HG02623 (cell line): ENCODE data around the gene MIOS.
"Not testable (repeated sequence)": the region's sequence is repeated elsewhere in the genome, so short reads cannot be mapped to it uniquely, and the experiment has no call there.

Source experiments
- ATAC-seq: cut with Tn5 transposase; IDR thresholded peaks from one replicate; pipeline ENCODE4 v1.9.1; 2021; ENCODE audit warnings: moderate library complexity; ENCODE audit not compliant: unreplicated experiment

The MIOS gene

DNA sequence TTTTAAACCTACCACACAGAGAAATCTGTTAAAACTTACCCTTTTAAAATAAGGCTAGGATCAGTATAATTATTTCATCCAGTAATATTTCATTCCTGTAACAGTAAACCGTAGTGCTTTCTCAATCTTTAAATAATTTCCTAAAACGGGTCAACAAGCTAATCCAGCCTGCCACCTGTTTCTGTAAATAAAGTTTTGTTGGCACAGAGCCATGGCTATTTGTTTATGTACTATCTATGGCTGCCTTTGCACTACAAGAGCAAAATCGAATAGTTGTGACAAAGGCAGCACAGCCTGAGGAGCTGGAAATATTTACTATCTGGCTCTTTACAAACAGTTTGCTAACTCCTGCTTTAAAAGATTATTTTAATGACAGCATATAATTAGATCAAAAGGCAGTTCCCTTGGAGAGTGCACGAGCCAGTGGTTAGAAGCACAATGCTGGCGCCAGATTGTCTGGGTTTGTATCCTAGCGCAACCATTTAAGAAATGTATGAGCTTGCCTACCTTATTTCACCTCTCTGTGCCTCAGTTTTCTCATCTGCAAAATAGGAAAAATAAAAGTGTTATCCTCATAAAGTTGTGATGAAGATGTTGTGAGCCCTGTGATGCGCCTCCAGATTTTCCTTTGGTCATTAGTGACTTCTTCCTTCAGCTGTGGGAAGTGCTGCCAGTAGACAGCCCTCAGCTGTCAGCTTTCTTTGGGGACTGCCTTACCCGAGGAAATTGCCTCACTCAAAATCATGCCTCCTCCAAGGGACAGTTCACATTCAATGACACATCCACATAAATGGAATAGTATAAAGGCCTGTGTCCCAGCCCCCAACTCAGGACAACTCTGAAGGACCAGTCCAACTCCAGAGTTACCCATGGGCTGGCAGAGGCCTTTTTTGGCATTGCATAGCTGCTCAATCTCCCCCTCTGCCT lies 11.8 kb upstream of the MIOS start:
- ATAC-seq, result no peak

GRCh38 chr7:7556852-7557251 lies 9.8 kb upstream of the MIOS start:
- no peak for ATAC-seq

DNA sequence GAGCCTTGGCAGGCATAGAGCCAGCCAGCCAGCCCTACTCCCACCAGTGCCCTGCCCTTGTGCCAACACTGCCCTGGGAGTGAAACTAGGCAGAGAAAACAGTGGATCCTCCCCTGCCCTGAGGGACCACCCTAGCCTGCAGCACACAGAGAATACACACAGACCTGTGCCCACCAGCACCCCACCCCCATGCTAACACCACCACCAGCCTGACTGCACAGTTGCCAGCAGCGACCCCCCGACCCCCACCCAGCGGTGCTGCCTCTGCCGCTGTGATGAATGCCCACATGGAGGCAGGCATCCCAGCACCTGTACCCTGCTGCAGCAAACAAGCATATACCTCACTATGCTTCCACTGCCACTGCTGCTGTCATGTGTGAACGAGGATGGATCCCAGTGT lies 9.4 kb upstream of the MIOS start:
- no peak for ATAC-seq

- ATAC-seq, result not testable (repeated sequence)
These were observed 5.1 kb upstream of the MIOS start for GRCh38 chr7:7561591-7561990.

DNA sequence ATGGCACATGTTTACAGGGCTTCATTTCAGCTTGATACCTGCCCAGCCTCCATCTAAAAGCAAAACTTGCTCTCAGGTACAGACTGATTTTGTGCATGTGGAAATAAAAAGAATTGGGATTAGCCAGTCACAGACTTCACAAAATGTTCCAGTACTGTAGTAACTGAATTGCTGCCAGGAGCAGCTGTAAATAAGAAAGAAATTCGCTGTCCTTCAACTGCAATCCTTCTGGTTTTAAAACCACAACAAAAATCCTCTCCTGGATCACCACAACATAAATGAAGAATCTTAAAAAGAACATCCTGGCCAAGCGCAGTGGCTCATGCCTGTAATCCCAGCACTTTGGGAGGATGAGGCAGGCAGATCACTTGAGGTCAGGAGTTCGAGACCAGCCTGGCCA lies 3.9 kb upstream of the MIOS start:
- no peak for ATAC-seq

GRCh38 chr7:7563269-7563668 lies 3.4 kb upstream of the MIOS start:
- ATAC-seq, result no peak

GRCh38 chr7:7563813-7564212 lies 2.9 kb upstream of the MIOS start:
- ATAC-seq, result no peak

- no peak for ATAC-seq
These were observed 2.3 kb upstream of the MIOS start for GRCh38 chr7:7564323-7564780.

- no peak for ATAC-seq
These were observed 1.5 kb upstream of the MIOS start for GRCh38 chr7:7565018-7565680.

DNA sequence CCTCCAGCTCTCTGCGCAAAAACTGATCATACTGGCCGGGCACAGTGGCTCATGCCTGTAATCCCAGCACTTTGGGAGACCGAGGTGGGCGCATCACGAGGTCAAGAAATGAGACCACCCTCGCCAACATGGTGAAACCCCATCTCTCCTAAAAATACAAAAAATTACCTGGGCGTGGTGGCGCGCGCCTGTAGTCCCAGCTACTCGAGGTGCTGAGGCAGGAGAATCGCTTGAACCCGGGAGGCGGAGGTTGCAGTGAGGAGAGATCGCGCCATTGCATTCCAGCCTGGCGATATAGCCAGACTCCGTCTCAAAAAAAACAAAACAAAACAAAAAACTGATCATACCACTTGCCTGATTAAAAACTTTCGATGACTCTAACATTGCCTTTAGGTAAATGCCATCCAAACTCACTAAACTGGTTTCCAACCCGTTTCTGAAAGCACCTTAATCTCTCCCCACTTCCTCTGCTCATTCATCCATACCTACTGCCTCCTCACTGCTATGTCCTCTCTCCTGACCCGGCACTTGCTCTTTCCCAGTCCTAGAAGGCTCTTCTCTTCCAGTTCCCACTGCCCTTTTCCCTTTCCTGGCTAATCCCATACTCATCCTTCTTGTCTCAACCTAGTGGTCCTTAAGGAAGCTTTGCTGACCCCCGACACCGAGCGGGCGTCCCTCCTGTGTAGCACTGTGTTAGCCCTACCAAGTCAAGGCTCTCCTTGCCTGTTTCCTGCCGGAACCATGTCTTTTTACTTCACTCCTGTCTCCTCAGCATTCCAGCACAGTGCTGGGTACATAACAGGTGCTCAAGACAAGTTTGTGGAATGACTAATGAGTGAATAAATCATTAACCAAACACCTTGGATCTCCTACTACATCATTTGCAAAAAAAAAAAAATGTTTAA lies 686 bp upstream of the MIOS start:
- peak; percentile 15 for ATAC-seq

GRCh38 chr7:7567898-7568531 lies 1.3 kb downstream of the MIOS start:
- no peak for ATAC-seq

- no peak for ATAC-seq
These were observed 1.9 kb downstream of the MIOS start for GRCh38 chr7:7568553-7568952.

GRCh38 chr7:7569081-7569527 lies 2.4 kb downstream of the MIOS start:
- peak; percentile 30 for ATAC-seq

GRCh38 chr7:7569615-7570014 lies 2.9 kb downstream of the MIOS start:
- ATAC-seq, result peak; percentile 18

DNA sequence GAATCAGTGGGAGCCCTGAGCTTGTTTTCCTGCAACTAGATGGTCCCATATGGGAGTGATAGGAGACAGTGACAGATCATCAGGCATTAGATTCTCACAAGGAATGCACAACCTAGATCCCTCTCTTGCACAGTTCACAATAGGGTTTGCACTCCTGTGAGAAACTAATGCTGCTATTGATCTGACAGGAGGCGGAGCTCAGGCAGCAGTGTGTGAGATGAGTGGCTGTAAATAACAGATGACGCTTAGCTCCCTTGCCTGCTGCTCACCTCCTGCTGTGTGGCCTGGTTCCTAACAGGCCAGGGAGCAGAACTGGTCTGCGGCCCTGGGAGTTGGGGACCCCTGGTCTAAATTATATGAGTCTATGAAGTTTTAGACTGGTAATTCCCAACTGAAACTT lies 3.9 kb downstream of the MIOS start:
- ATAC-seq, result no peak

- ATAC-seq, result no peak
These were observed 7.0 kb downstream of the MIOS start for GRCh38 chr7:7573701-7574100.

DNA sequence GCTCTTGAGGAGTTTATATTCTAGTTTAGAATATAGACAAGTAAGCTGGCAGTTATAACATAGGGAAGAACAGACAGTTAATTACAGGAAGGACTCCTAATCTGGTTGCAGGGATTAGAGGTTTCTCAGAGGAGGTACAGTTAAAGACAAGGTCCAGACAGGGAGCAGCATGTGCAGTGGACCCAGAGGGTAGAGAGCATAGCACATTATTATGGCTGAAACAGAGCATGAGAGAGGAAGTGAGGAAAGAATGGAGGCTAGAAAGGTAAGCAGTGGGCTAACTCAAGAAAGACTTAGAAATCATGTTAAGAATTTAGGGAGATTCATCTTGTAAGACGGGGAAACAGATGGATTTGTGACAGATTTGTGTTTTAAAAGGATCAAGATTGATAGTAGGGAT lies 9.7 kb downstream of the MIOS start:
- no peak for ATAC-seq

GRCh38 chr7:7577888-7578287 lies 11.2 kb downstream of the MIOS start:
- ATAC-seq, result no peak

GRCh38 chr7:7579638-7580037 lies 13.0 kb downstream of the MIOS start:
- no peak for ATAC-seq

GRCh38 chr7:7581531-7582179 lies 15.0 kb downstream of the MIOS start:
- ATAC-seq, result no peak
